SK-N-SH (cell line): ENCODE measurements around the gene CBLB. TPM values are rescaled to one million over a fixed set of nuclear protein-coding genes. Genes with fewer than 3 reads are reported as not detected.

Experiments used
- CTCF ChIA-PET: fragments of 300-600, 350-600 bp; formaldehyde crosslinking; extraction: SDS; loops from one replicate; lab custom pipeline; 2021; lab: Yijun Ruan, JAX
- POLR2A ChIA-PET: fragments of 350-600 bp; sonication (Branson Sonifier 250); formaldehyde crosslinking; extraction: SDS; loops from one replicate; lab custom pipeline; 2020; ENCODE audit warnings: antibody characterized with exemption, inconsistent platforms; lab: Yijun Ruan, JAX
- DNase-seq: peaks from one replicate; pipeline ENCODE4 v3.0.0; 2012
- H2AFZ ChIP-seq: fragments of 200-600 bp; sonication (generic); 2 replicates; pipeline ENCODE4 v1.8.1; 2016; ENCODE audit warnings: antibody characterized with exemption, mild to moderate bottlenecking, low read depth
- H3F3A ChIP-seq: fragments of 200-600 bp; sonication (generic); replicated peaks from 2 replicates; pipeline ENCODE3; 2016; ENCODE audit warnings: antibody characterized with exemption, mild to moderate bottlenecking; ENCODE audit not compliant: insufficient read depth
- H3K27ac ChIP-seq, 2 experiments: fragments of 200-500 bp in 1 of 2; fragments of 200-600 bp in 1 of 2; sonication (Bioruptor generic) in 1 of 2; sonication (generic), shearing (Covaris generic) in 1 of 2; 2 replicates each; pipeline versions ENCODE4 v1.5.1 to v1.6.1; 2014 to 2016; ENCODE audit warnings: low read depth in 2 of 2, inconsistent platforms in 1 of 2, low read length in 1 of 2, mild to moderate bottlenecking in 1 of 2, mixed read lengths in 1 of 2
- H3K27me3 ChIP-seq: fragments of 200-600 bp; sonication (generic), shearing (Covaris generic); 2 replicates; pipeline ENCODE4 v1.6.1; 2016; ENCODE audit warnings: mixed run types; ENCODE audit not compliant: insufficient read depth
- H3K36me3 ChIP-seq, 2 experiments: fragments of 200-500 bp in 1 of 2; fragments of 200-600 bp in 1 of 2; sonication (Bioruptor generic) in 1 of 2; sonication (generic) in 1 of 2; replicated peaks in 1 of 2; 2 replicates each; pipeline versions ENCODE3 to v1.5.1; 2014 to 2016; ENCODE audit warnings: low read length in 1 of 2, mild to moderate bottlenecking in 1 of 2; ENCODE audit not compliant: insufficient read depth in 2 of 2, control insufficient read depth in 1 of 2
- H3K4me1 ChIP-seq, 2 experiments: fragments of 200-500 bp in 1 of 2; fragments of 200-600 bp in 1 of 2; sonication (Bioruptor generic) in 1 of 2; sonication (generic), shearing (Covaris generic) in 1 of 2; 2 replicates each; pipeline versions ENCODE4 v1.5.1 to v1.6.1; 2014 to 2016; ENCODE audit warnings: low read depth in 1 of 2, low read length in 1 of 2, mixed run types in 1 of 2; ENCODE audit not compliant: insufficient read depth in 2 of 2, control insufficient read depth in 1 of 2
- H3K4me2 ChIP-seq: fragments of 200-600 bp; sonication (generic), shearing (Covaris generic); 2 replicates; pipeline ENCODE4 v1.6.1; 2017; ENCODE audit warnings: mixed run types
- H3K4me3 ChIP-seq, 2 experiments: fragments of 200-500 bp in 1 of 2; fragments of 200-600 bp in 1 of 2; sonication (Bioruptor generic) in 1 of 2; sonication (generic), shearing (Covaris generic) in 1 of 2; 2 replicates each; pipeline versions ENCODE4 v1.5.1 to v1.8.1; 2014 to 2016; ENCODE audit warnings: low read depth in 2 of 2, inconsistent platforms in 1 of 2, low read length in 1 of 2, mild to moderate bottlenecking in 1 of 2, mixed read lengths in 1 of 2, moderate library complexity in 1 of 2
- H3K79me2 ChIP-seq: fragments of 200-600 bp; sonication (generic); 2 replicates; pipeline ENCODE4 v1.8.1; 2017; ENCODE audit warnings: mild to moderate bottlenecking; ENCODE audit not compliant: insufficient read depth
- H3K9ac ChIP-seq: fragments of 200-600 bp; sonication (generic); 2 replicates; pipeline ENCODE4 v1.6.1; 2017; ENCODE audit warnings: mixed run types
- H3K9me2 ChIP-seq: fragments of 200-600 bp; sonication (generic); 2 replicates; pipeline ENCODE4 v1.6.1; 2017; ENCODE audit warnings: mixed run types
- H3K9me3 ChIP-seq: fragments of 200-600 bp; sonication (generic); 2 replicates; pipeline ENCODE4 v1.6.1; 2017; ENCODE audit warnings: mixed run types, mild to moderate bottlenecking, moderate library complexity
- H4K20me1 ChIP-seq: fragments of 200-600 bp; sonication (generic); 2 replicates; pipeline ENCODE4 v1.6.1; 2017; ENCODE audit warnings: mild to moderate bottlenecking, mixed run types; ENCODE audit not compliant: insufficient read depth
- CTCF ChIP-seq: fragments of 200-600 bp; sonication (generic); IDR thresholded peaks from 2 replicates; pipeline ENCODE4 v1.6.1; 2017; ENCODE audit warnings: antibody characterized with exemption, mild to moderate bottlenecking, moderate library complexity
- ELF1 ChIP-seq: IDR thresholded peaks from 2 replicates; pipeline ENCODE4 v1.4.0; 2012
- FOSL2 ChIP-seq: IDR thresholded peaks from 2 replicates; pipeline ENCODE4 v1.4.0; 2012; ENCODE audit warnings: low read depth, mild to moderate bottlenecking, moderate library complexity, borderline replicate concordance
- GABPA ChIP-seq: IDR thresholded peaks from 2 replicates; pipeline ENCODE4 v1.4.0; 2012; ENCODE audit warnings: low read depth, mild to moderate bottlenecking
- JUND ChIP-seq: IDR thresholded peaks from 2 replicates; pipeline ENCODE4 v1.4.0; 2012
- MXI1 ChIP-seq: IDR thresholded peaks from 2 replicates; pipeline ENCODE4 v1.6.1; 2012; ENCODE audit warnings: mild to moderate bottlenecking, low read depth, low read length, improper control_type of control experiment
- NRF1 ChIP-seq: IDR thresholded peaks from 2 replicates; pipeline ENCODE4 v1.6.1; 2012; ENCODE audit warnings: low read depth, mild to moderate bottlenecking, low read length
- POLR2AphosphoS5 ChIP-seq: IDR thresholded peaks from 2 replicates; pipeline ENCODE4 v1.6.1; 2012; ENCODE audit warnings: low read depth, low read length
- RCOR1 ChIP-seq: fragments of 150-350 bp; IDR thresholded peaks from 2 replicates; pipeline ENCODE4 v1.6.1; 2017; ENCODE audit warnings: antibody characterized with exemption, low read length
- SIN3A ChIP-seq: IDR thresholded peaks from 2 replicates; pipeline ENCODE4 v1.6.1; 2012; ENCODE audit warnings: low read depth, mild to moderate bottlenecking, low read length, moderate library complexity, borderline replicate concordance
- TEAD4 ChIP-seq: IDR thresholded peaks from 2 replicates; pipeline ENCODE4 v1.4.0; 2012; ENCODE audit warnings: mild to moderate bottlenecking, borderline replicate concordance; ENCODE audit not compliant: insufficient read depth
- WGBS: methylation state at CpG from one replicate; pipeline ENCODE4 v1.1.6; 2017; ENCODE audit warnings: low lambda C conversion rate; 5-methylcytosine and 5-hydroxymethylcytosine counted together
- polyA plus RNA-seq, 3 experiments: library from polyadenylated mRNA; depleted of rRNA; stranded (reverse); fragments of >200 nt; gene quantifications; 2 replicates each; pipeline ENCODE4 v1.2.3, GENCODE V29; 2012
- TF ChIP-seq, protein P1 (sequence below): IDR thresholded peaks from 2 replicates; pipeline ENCODE4 v1.4.0; 2012; ENCODE audit warnings: low read depth

CBLB gene
- polyA plus RNA-seq, 1 of the 3 experiments (the other 2 are of a cell fraction): 4.4 TPM

DNA sequence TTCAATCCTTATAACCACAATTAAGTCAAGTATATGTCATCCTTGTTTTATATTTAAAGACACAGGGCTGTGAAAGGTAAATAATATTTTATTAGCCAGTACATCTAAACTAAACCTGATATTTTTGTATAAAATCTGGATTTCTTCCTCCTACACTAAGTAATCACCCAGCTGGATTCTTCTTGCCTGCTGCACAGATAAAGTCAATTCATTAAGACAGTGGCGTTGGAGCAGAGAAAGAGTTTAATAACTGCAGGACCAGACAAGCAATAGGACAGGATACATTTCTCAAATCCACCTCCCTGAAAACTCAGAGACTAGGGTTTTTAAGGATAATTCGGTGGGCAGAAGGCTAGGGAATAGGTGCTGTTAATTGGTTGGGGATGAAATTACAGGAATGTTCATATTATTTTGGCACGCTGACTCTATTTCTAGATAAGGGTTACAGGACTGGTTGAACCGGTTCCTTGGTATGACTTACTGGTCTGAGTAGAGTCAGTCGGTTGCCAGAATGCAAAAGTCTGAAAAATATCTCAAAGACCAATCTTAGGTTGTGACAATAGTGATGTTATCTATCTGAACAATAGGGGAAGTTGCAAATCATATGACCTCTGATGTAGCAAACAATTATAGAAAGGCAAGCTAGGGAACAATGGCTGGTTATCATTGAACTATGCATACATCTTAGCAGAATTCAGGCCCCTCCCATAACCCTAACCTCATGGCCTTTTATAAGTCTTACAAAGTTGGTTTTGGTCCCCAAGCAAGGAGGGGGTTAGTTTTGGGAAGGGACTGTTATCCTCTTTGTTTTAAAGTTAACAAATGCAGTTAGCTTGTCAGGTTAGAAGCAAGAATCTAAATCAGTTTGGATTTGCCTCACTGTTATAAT, 257.3 kb downstream of the CBLB start:
- WGBS: 91% methylated on average over 5 of the region's 5 CpGs
- Histone ChIP-seq H3K4me3 (no peak overlapping the region), H3K4me1 (no peaks in the 10 kb centered on the region), H3F3A (no peaks in the 10 kb centered on the region), H3K9ac (no peak overlapping the region), H3K79me2 (no peaks in the 10 kb centered on the region), H3K36me3 (no peaks in the 10 kb centered on the region), H2AFZ (no peak overlapping the region), H4K20me1 (no peaks in the 10 kb centered on the region), H3K27me3 (no peaks in the 10 kb centered on the region), H3K4me2 (no peak overlapping the region), H3K9me2 (no peaks in the 10 kb centered on the region), H3K9me3 (no peaks in the 10 kb centered on the region), H3K27ac (no peak overlapping the region)
- POLR2A ChIA-PET: no interaction called here
- DNase-seq: no peak
- CTCF ChIA-PET: no interaction called here
- no peak for TF ChIP-seq GABPA
- no peak for TF ChIP-seq FOSL2
- TF ChIP-seq MXI1: no peak
- TF ChIP-seq, protein P1, sequence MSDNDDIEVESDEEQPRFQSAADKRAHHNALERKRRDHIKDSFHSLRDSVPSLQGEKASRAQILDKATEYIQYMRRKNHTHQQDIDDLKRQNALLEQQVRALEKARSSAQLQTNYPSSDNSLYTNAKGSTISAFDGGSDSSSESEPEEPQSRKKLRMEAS: no peak
- TF ChIP-seq NRF1: no peak
- no peak for TF ChIP-seq SIN3A
- no peak for TF ChIP-seq ELF1

- POLR2A ChIA-PET: no interaction called here
- Histone ChIP-seq H3K9ac (no peak overlapping the region), H3K79me2 (no peaks in the 10 kb centered on the region), H2AFZ (no peak overlapping the region), H3K4me1 (no peaks in the 10 kb centered on the region), H4K20me1 (no peaks in the 10 kb centered on the region), H3K9me3 (no peaks in the 10 kb centered on the region), H3K4me3 (no peak overlapping the region), H3K4me2 (no peak overlapping the region), H3F3A (no peaks in the 10 kb centered on the region), H3K27me3 (no peaks in the 10 kb centered on the region), H3K27ac (no peak overlapping the region), H3K36me3 (no peaks in the 10 kb centered on the region), H3K9me2 (no peaks in the 10 kb centered on the region)
- 94% methylated on average over 4 of the region's 4 CpGs for WGBS
- CTCF ChIA-PET: interaction anchor here (0.8 kb wide), 1 partner anchor 37 kb away, joined by 3 read pairs; no protein-coding TSS in a partner anchor
- TF ChIP-seq, protein P1: no peak
- no peak for TF ChIP-seq TEAD4
- DNase-seq: no peak
Measured at GRCh38 chr3:105610473-105610872, 258.3 kb downstream of the CBLB start.

- Histone ChIP-seq H3K4me3 (no peak overlapping the region), H3K4me2 (no peak overlapping the region), H3K27ac (no peak overlapping the region), H3K9me2 (no peaks in the 10 kb centered on the region), H4K20me1 (no peaks in the 10 kb centered on the region), H3K27me3 (no peaks in the 10 kb centered on the region), H2AFZ (no peak overlapping the region), H3F3A (no peaks in the 10 kb centered on the region), H3K4me1 (no peaks in the 10 kb centered on the region), H3K36me3 (no peaks in the 10 kb centered on the region), H3K9me3 (no peaks in the 10 kb centered on the region), H3K9ac (no peak overlapping the region), H3K79me2 (no peaks in the 10 kb centered on the region)
- ChIA-PET POLR2A (no interaction called here), CTCF (no interaction called here)
- no peak for TF ChIP-seq NRF1
- no peak for TF ChIP-seq RCOR1
- no peak for TF ChIP-seq FOSL2
- no peak for TF ChIP-seq CTCF
- no peak for TF ChIP-seq JUND
- TF ChIP-seq TEAD4: no peak
- TF ChIP-seq POLR2AphosphoS5: no peak
- no peak for DNase-seq
- 91% methylated on average over 17 of the region's 17 CpGs for WGBS
Measured at GRCh38 chr3:105608623-105609022, 260.2 kb downstream of the CBLB start.
